ENCODE data around the gene SPTLC3.

SPTLC3 gene

DNA sequence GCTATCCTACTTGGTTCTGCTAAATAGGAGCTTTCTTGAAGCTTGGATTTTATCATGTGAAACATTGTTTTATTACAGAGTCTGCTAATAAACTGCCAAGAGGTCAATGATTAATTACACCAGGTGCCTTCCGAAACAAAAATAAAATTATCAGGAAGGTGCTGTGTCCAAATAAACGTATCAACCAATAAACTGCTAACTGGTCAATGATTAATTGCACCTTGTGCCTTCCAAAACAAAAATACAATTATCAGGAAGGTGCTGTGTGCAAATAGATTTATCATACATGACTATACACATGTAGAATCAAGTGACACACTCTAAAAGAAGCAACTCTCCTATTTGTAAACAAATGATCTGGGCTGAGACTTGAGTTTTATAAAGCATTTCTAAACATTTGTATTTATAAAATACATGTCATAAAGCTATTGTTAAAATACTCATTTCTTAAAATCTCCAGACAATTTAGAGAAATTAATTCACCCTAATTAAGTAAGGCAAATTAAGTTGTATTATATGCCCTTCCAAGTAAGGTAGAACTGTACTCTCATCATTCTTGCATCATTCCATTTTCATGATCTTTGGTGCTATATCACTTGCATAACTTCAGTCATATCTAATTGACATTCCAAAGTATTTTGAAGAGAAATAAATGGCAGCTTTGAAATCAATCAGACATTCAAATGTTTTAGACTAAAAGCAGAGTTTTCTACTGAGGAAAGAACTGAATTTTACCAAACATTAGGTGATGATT is 26.8 kb downstream of the SPTLC3 start:
- TF ChIP-seq, protein P1, sequence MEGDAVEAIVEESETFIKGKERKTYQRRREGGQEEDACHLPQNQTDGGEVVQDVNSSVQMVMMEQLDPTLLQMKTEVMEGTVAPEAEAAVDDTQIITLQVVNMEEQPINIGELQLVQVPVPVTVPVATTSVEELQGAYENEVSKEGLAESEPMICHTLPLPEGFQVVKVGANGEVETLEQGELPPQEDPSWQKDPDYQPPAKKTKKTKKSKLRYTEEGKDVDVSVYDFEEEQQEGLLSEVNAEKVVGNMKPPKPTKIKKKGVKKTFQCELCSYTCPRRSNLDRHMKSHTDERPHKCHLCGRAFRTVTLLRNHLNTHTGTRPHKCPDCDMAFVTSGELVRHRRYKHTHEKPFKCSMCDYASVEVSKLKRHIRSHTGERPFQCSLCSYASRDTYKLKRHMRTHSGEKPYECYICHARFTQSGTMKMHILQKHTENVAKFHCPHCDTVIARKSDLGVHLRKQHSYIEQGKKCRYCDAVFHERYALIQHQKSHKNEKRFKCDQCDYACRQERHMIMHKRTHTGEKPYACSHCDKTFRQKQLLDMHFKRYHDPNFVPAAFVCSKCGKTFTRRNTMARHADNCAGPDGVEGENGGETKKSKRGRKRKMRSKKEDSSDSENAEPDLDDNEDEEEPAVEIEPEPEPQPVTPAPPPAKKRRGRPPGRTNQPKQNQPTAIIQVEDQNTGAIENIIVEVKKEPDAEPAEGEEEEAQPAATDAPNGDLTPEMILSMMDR (IDR thresholded peaks at IDR 0.05), result no peak

DNA sequence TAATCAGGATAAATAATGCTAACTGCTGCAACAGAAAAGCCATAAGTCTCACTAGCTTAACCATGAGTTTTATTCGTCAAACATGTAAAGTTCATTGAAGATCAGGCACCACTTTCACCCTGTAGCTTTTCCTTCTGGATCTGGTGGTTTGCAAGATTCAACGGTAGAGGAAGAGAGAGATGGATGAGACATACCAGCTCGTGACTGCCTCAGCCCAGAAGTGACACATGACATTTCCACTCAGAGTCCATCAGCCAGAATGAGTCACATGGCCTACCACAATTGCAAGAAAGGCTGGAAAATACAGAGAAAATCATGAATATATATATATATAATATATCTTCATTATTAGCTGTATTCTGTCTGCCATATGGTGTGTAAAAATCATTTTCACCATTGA is 29.0 kb downstream of the SPTLC3 start:
- TF ChIP-seq, protein P1 (IDR thresholded peaks at IDR 0.05), result no peak

DNA sequence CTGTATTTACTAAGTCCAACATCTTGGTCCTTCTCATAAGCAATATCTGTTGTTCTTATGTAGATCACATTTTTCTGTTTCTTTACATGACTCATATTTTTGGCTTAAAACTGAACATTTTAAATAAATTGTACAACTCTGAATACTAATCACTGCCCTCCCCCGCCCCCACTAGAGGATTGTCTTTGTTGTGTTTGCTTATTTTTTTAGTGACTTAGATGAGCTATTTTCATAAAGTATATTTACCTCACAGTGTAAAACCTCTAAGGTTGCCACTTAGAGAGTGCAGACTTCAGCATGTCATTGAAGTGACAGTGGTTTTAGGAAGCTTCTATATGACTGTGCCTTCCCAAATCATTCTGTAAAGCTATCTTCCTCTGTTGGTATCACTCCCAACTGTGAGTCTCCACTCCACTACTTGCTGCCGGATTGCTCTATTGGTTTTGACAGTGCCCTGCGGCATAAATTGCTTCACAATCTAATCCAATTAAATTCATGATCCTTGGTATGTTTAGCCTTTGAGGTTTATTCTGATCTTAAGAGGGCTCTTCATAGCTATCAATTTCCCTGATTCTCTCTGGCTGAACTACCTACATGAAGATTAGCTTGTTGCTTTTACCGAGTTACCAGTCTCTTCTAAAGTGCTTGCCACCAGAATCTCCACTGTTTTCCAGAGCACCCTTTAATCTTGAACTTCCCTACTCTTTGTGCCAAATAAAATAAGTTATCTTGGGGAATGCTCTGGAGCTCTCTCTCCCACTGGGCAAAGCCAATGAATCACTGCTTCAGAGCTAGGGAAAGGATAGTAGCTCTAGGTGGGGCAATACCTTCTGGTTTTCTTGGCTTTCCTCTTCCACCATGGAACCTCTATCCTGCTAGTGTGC is 33.0 kb downstream of the SPTLC3 start:
- TF ChIP-seq, protein P1 (IDR thresholded peaks at IDR 0.05), result no peak

DNA sequence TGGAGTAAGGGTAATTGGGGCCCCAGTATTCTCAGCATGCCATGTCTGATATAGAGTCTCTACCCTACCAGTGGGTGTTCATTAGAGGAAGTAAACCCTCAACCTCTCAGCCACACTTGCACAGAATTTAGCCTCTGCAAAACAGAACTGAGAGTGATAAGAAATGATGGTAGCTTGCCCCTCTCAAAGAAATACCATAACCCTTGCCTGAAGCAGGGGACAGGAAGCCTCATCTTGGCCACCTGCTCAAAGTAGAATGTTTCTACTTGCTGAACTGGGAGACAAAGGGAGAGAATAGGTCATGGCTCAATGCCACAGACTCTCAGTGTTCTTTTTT is 33.7 kb downstream of the SPTLC3 start:
- TF ChIP-seq, protein P1 (IDR thresholded peaks at IDR 0.05), result no peak

DNA sequence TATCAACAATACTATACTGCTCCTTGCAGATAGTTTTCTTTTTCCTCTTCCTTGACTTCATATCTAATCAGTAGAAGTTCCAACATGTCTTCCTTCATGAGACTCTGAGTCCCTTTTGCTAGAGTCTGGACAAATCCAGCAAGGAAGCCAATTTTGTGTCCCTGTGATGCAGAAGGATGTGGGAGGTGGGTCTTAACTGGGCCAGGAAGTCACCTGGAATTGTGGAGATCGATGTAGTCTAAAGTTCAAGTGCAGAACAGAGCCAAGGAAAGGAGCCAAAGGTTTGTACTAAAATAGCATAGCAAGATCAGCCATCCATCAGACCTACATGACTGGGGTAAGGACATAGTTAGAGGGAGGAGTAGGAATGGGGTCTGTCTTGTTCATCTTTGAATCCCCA is 37.6 kb downstream of the SPTLC3 start:
- TF ChIP-seq, protein P1 (IDR thresholded peaks at IDR 0.05), result no peak

DNA sequence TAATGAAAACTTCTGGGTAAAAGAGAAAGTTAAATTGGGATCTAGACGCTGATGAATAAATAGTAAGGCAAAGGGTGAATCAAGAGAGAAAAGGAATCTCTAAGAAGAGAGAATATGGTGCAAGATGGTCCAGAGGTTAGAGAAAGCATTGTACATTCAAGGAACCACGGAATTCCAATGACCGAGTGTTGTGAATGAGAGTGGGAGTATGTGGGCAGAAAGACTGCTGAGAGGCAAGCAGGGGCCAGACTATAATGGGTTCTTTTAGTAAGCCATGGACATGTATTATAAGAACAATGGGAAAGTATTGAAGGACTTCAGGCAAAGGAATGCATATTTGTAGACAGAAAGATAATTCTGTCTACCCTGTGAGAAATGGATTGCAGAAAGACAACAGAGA is 45.2 kb downstream of the SPTLC3 start:
- TF ChIP-seq, protein P1 (IDR thresholded peaks at IDR 0.05), result no peak

DNA sequence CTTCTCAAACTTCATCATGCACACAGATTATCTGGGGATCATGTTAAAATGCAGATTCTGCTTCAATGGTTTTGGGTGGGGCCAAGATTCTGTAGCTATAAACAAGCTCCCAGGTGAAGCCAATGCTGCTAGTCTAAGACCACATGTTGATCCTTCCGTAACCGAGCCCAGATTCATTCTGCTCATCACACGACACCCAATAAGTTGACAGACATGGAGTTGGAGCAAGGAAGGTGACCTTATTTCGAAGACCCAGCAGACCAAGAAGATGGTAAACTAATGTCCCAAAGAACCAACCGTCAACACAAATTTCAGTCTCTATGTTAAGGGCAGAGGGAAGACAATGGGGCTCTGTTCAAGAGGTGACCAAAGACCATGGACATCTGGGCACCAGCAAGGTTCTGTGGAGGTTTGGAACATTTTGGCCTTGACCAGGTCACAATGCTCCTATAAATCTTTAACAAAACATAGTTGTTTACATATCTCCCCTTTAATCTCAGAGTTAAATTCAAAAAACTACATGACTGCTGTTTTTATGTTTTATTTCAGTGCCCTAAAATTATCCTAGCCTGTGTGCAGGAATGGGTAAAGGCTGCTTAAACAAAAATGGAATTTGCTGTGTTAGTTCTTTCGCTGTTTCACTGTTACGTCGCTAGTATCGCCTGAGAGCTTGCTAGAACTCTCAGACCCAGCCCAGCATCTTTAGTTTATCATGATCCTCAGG is 50.1 kb downstream of the SPTLC3 start:
- TF ChIP-seq, protein P1 (IDR thresholded peaks at IDR 0.05), result no peak

All from LNCAP (cell line).